T-helper 17 cell (primary cell): ENCODE data around the gene ADISSP. TPM values are rescaled to one million over a fixed set of nuclear protein-coding genes. Genes with fewer than 3 reads are reported as not detected.

Experiments used
- ATAC-seq: fragments of 150-1000 bp; cut with Tn5 transposase; 2 replicates; pipeline ENCODE4 v1.10.0; 2021; ENCODE audit warnings: mild to moderate bottlenecking, moderate library complexity
- DNase-seq, 3 donors: peaks; one replicate each; pipeline versions ENCODE4 v3.0.0 to v3.0.0-alpha.2; 2020 to 2021
- H3K9me3 ChIP-seq: one replicate; pipeline ENCODE4 v1.7.0; 2013; ENCODE audit warnings: low read length, mild to moderate bottlenecking; ENCODE audit not compliant: control insufficient read depth, poor library complexity, severe bottlenecking
- H3K27ac Mint-ChIP-seq: one replicate; pipeline ENCODE4 v1.8.0; 2022; ENCODE audit warnings: mild to moderate bottlenecking, moderate library complexity, mixed read lengths
- H3K27me3 Mint-ChIP-seq: one replicate; pipeline ENCODE4 v1.8.0; 2022; ENCODE audit warnings: mixed read lengths
- H3K36me3 Mint-ChIP-seq: one replicate; pipeline ENCODE4 v1.8.0; 2022; ENCODE audit warnings: low read depth, mixed read lengths
- H3K4me1 Mint-ChIP-seq: one replicate; pipeline ENCODE4 v1.8.0; 2022; ENCODE audit warnings: mild to moderate bottlenecking, mixed read lengths
- H3K4me3 Mint-ChIP-seq: one replicate; pipeline ENCODE4 v1.8.0; 2022; ENCODE audit warnings: mild to moderate bottlenecking, moderate library complexity, mixed read lengths
- total RNA-seq, 4 donors: library from RNA in 2 of 4; stranded (reverse) in 2 of 4; gene quantifications; one replicate each; pipeline ENCODE4 v1.2.3 and lab custom pipeline; 2022 to 2026

The ADISSP gene
- total RNA-seq, 2 donors from 2014 or later = 13.3 to 19.0 TPM

- Mint-ChIP-seq H3K27me3 (peaks cover 7% of the 10 kb centered on the region), H3K4me1 (peaks cover 9% of the 10 kb centered on the region), H3K27ac (no peak overlapping the region), H3K36me3 (no peaks in the 10 kb centered on the region), H3K4me3 (no peak overlapping the region)
- no peaks in the 10 kb centered on the region for H3K9me3 ChIP-seq
- ATAC-seq (no peak), DNase-seq (no peak)
These were observed 27.6 kb downstream of the ADISSP start for GRCh38 chr20:3739926-3740451.

- Mint-ChIP-seq H3K4me3 (no peak overlapping the region), H3K36me3 (no peaks in the 10 kb centered on the region), H3K27ac (no peak overlapping the region), H3K4me1 (peaks cover 2% of the 10 kb centered on the region), H3K27me3 (no peaks in the 10 kb centered on the region)
- DNase-seq = no peak
- no peaks in the 10 kb centered on the region for H3K9me3 ChIP-seq
- ATAC-seq = no peak
These were observed 28.3 kb downstream of the ADISSP start for GRCh38 chr20:3739054-3739925.

- Mint-ChIP-seq H3K36me3 (no peaks in the 10 kb centered on the region), H3K4me1 (peaks cover 2% of the 10 kb centered on the region)
- no peak for ATAC-seq
These were observed 29.2 kb downstream of the ADISSP start for GRCh38 chr20:3738111-3739053.

GRCh38 chr20:3735768-3736167 is 31.8 kb downstream of the ADISSP start:
- DNase-seq (no peak), ATAC-seq (no peak)
- Mint-ChIP-seq H3K4me1 (peaks cover 6% of the 10 kb centered on the region), H3K27me3 (peaks cover 24% of the 10 kb centered on the region), H3K36me3 (peaks cover 5% of the 10 kb centered on the region), H3K27ac (no peak overlapping the region), H3K4me3 (no peak overlapping the region)
- no peaks in the 10 kb centered on the region for H3K9me3 ChIP-seq

More at GRCh38 chr20:3738111-3739053, 29.2 kb downstream of the ADISSP start:
- Mint-ChIP-seq H3K27me3 (peaks cover 5% of the 10 kb centered on the region), H3K27ac (no peak overlapping the region), H3K4me3 (no peak overlapping the region)
- DNase-seq = no peak
- no peaks in the 10 kb centered on the region for H3K9me3 ChIP-seq

GRCh38 chr20:3734111-3734843 is 33.3 kb downstream of the ADISSP start:
- DNase-seq = no peak
- H3K27me3 Mint-ChIP-seq = peaks cover 38% of the 10 kb centered on the region
- no peak overlapping the region for H3K4me3 Mint-ChIP-seq
- H3K9me3 ChIP-seq = no peaks in the 10 kb centered on the region
- ATAC-seq = no peak
- peaks cover 8% of the 10 kb centered on the region for H3K36me3 Mint-ChIP-seq
- peaks cover 6% of the 10 kb centered on the region for H3K4me1 Mint-ChIP-seq
- no peak overlapping the region for H3K27ac Mint-ChIP-seq

- H3K27ac Mint-ChIP-seq = no peak overlapping the region
These were observed 34.2 kb downstream of the ADISSP start for GRCh38 chr20:3733119-3733995.

GRCh38 chr20:3732327-3733118 is 35.0 kb downstream of the ADISSP start, which contains the start of gene HSPA12B:
HSPA12B (plus strand) TSS chr20:3732685; CDS start chr20:3738675, 5,990 bp downstream.
- H3K4me1 Mint-ChIP-seq = peaks cover 5% of the 10 kb centered on the region
- peaks cover 8% of the 10 kb centered on the region for H3K36me3 Mint-ChIP-seq
- H3K27ac Mint-ChIP-seq = no peak within 1 kb of the TSS
- peaks cover 51% of the 10 kb centered on the region for H3K27me3 Mint-ChIP-seq
- DNase-seq (no peak), ATAC-seq (no peak)
- H3K4me3 Mint-ChIP-seq = peak within 1 kb of the TSS; percentile 41
- no peaks in the 10 kb centered on the region for H3K9me3 ChIP-seq

More at GRCh38 chr20:3733119-3733995, 34.2 kb downstream of the ADISSP start:
- Mint-ChIP-seq H3K36me3 (peaks cover 8% of the 10 kb centered on the region), H3K4me1 (peaks cover 5% of the 10 kb centered on the region), H3K27me3 (peaks cover 42% of the 10 kb centered on the region), H3K4me3 (no peak overlapping the region)
- H3K9me3 ChIP-seq = no peaks in the 10 kb centered on the region
- ATAC-seq = no peak
- no peak for DNase-seq

GRCh38 chr20:3731944-3732326 is 35.6 kb downstream of the ADISSP start:
- peaks cover 57% of the 10 kb centered on the region for H3K27me3 Mint-ChIP-seq
- DNase-seq (no peak), ATAC-seq (no peak)
- H3K4me1 Mint-ChIP-seq = peaks cover 9% of the 10 kb centered on the region
- H3K36me3 Mint-ChIP-seq = peaks cover 12% of the 10 kb centered on the region
- H3K27ac Mint-ChIP-seq = no peak overlapping the region
- no peaks in the 10 kb centered on the region for H3K9me3 ChIP-seq
- H3K4me3 Mint-ChIP-seq = peak overlapping the region; percentile 36

- H3K4me3 Mint-ChIP-seq = peak overlapping the region; percentile 63
- peaks cover 62% of the 10 kb centered on the region for H3K27me3 Mint-ChIP-seq
- no peak for ATAC-seq
- no peak for DNase-seq
- H3K4me1 Mint-ChIP-seq = peaks cover 9% of the 10 kb centered on the region
- H3K36me3 Mint-ChIP-seq = peaks cover 13% of the 10 kb centered on the region
- H3K9me3 ChIP-seq = no peaks in the 10 kb centered on the region
- H3K27ac Mint-ChIP-seq = no peak overlapping the region
These were observed 36.5 kb downstream of the ADISSP start for GRCh38 chr20:3730803-3731672.

GRCh38 chr20:3729811-3730540 is 37.6 kb downstream of the ADISSP start:
- Mint-ChIP-seq H3K4me3 (no peak overlapping the region), H3K27me3 (peaks cover 68% of the 10 kb centered on the region)
- ATAC-seq = no peak

More at GRCh38 chr20:3729811-3730540, 37.6 kb downstream of the ADISSP start:
- no peaks in the 10 kb centered on the region for H3K9me3 ChIP-seq
- DNase-seq = no peak
- Mint-ChIP-seq H3K4me1 (peaks cover 9% of the 10 kb centered on the region), H3K27ac (no peak overlapping the region), H3K36me3 (peaks cover 13% of the 10 kb centered on the region)
